MG63 (cell line): Measurements from ENCODE around the gene DENND11. TPM values are rescaled to one million over a fixed set of nuclear protein-coding genes. Genes with fewer than 3 reads are reported as not detected.

ENCODE experiments used
- DNase-seq: peaks from one replicate; pipeline ENCODE4 v3.0.0-alpha.2; 2020
- H3K27me3 ChIP-seq: fragments of 250-450 bp; sonication (Bioruptor Pico); 2 replicates; pipeline ENCODE4 v1.5.1; 2020; ENCODE audit warnings: mild to moderate bottlenecking, moderate library complexity
- H3K36me3 ChIP-seq: fragments of 250-450 bp; sonication (Bioruptor Pico); 2 replicates; pipeline ENCODE4 v1.5.1; 2020; ENCODE audit warnings: mild to moderate bottlenecking, moderate library complexity
- H3K4me3 ChIP-seq: fragments of 250-450 bp; sonication (Bioruptor Pico); 2 replicates; pipeline ENCODE4 v1.5.1; 2020; ENCODE audit warnings: mild to moderate bottlenecking, moderate library complexity
- H3K9me3 ChIP-seq: fragments of 250-450 bp; sonication (Bioruptor Pico); 2 replicates; pipeline ENCODE4 v1.5.1; 2020; ENCODE audit warnings: mild to moderate bottlenecking, moderate library complexity
- total RNA-seq: library from RNA; depleted of rRNA; stranded (reverse); fragments of >200 nt; shearing (Covaris generic); gene quantifications from 2 replicates; pipeline ENCODE4 v1.2.3, GENCODE V29; 2014; ENCODE audit warnings: low replicate concordance; rRNA removed

DENND11 gene
- total RNA-seq, 1 experiment from 2014 or later = 2.1 TPM

- no peak overlapping the region for H3K4me3 ChIP-seq
- H3K27me3 ChIP-seq = no peaks in the 10 kb centered on the region
- no peaks in the 10 kb centered on the region for H3K36me3 ChIP-seq
- no peaks in the 10 kb centered on the region for H3K9me3 ChIP-seq
- DNase-seq = no peak
These were observed 30.1 kb downstream of the DENND11 start for GRCh38 chr7:141671705-141672496.

GRCh38 chr7:141668853-141669252 is 33.1 kb downstream of the DENND11 start:
- no peaks in the 10 kb centered on the region for H3K27me3 ChIP-seq
- H3K4me3 ChIP-seq = no peak overlapping the region
- no peaks in the 10 kb centered on the region for H3K9me3 ChIP-seq
- DNase-seq = no peak
- H3K36me3 ChIP-seq = no peaks in the 10 kb centered on the region

GRCh38 chr7:141666071-141666470 is 35.9 kb downstream of the DENND11 start:
- H3K9me3 ChIP-seq = no peaks in the 10 kb centered on the region
- H3K36me3 ChIP-seq = no peaks in the 10 kb centered on the region
- H3K4me3 ChIP-seq = no peak overlapping the region
- no peaks in the 10 kb centered on the region for H3K27me3 ChIP-seq
- DNase-seq = no peak

GRCh38 chr7:141665208-141666035 is 36.5 kb downstream of the DENND11 start:
- DNase-seq = no peak
- Histone ChIP-seq H3K4me3 (no peak overlapping the region), H3K27me3 (no peaks in the 10 kb centered on the region), H3K36me3 (no peaks in the 10 kb centered on the region), H3K9me3 (no peaks in the 10 kb centered on the region)

- Histone ChIP-seq H3K9me3 (no peaks in the 10 kb centered on the region), H3K36me3 (no peaks in the 10 kb centered on the region), H3K4me3 (no peak overlapping the region), H3K27me3 (no peaks in the 10 kb centered on the region)
- no peak for DNase-seq
These were observed 37.5 kb downstream of the DENND11 start for GRCh38 chr7:141664450-141664849.

DNA sequence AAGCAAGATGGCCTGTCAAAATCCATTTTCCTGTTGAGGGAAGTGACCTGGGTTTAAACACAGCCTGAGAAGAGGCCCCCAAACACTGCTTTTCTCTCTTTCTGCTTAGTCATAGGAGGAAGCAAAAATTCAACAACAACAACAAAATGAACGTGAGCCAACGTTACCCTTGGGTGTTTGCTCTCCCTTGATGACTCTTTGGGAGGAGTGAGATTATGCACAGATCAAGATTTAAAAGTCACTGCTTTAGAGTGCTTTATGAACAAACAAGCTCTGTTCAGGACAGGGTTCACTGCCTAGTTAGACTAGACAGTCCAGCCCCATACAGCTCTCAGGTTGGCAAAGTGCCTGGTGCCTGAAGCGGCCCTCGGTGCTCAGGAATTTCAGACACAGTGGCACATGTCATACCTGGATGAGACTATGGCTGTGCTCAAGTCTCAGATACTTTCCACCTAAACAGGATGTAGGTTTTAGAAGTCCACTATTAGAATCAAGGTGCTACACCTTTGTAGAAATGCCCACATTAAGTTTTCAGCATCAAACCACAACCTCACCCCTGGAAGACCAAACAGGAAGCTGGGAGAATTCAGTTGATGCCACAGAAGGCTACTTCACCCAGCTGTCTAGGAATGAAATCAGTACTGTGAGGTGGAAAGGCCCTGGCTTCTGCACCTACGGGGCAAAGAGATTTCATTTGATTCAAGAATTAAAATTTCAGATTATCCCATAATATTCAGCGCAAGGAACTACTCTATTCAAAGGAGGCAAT is 38.7 kb downstream of the DENND11 start:
- H3K36me3 ChIP-seq = no peaks in the 10 kb centered on the region
- H3K9me3 ChIP-seq = no peaks in the 10 kb centered on the region
- DNase-seq = no peak
- H3K4me3 ChIP-seq = no peak overlapping the region
- no peaks in the 10 kb centered on the region for H3K27me3 ChIP-seq

GRCh38 chr7:141660259-141660658 is 41.7 kb downstream of the DENND11 start:
- no peak overlapping the region for H3K4me3 ChIP-seq
- H3K9me3 ChIP-seq = no peaks in the 10 kb centered on the region
- DNase-seq = no peak
- H3K27me3 ChIP-seq = no peaks in the 10 kb centered on the region
- no peaks in the 10 kb centered on the region; the same call in 1 of the 2 replicates for H3K36me3 ChIP-seq

GRCh38 chr7:141659501-141659900 is 42.5 kb downstream of the DENND11 start:
- H3K36me3 ChIP-seq = no peaks in the 10 kb centered on the region; the same call in 1 of the 2 replicates
- H3K27me3 ChIP-seq = no peaks in the 10 kb centered on the region
- no peaks in the 10 kb centered on the region for H3K9me3 ChIP-seq
- no peak overlapping the region for H3K4me3 ChIP-seq
- no peak for DNase-seq

DNA sequence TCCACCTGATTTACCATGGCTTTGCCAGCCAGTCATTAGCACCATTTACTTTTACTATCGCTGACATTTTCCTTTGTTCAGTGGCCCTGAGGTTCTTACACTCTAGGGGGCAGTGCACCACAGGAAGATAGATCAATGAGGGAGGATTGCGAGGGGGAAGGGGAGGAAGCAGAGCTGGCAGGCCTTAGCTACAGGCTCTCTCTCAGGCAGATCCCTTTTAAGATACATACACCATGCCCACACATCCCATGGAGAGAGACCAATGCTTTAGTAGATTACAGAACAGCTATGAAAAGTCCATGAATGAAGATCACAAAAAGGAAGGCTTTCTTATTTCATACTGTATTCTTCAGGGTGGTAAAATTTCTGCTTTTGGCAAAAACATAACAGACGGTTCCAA is 47.4 kb downstream of the DENND11 start:
- Histone ChIP-seq H3K9me3 (no peaks in the 10 kb centered on the region), H3K36me3 (peaks cover 6% of the 10 kb centered on the region)

GRCh38 chr7:141652691-141653090 is 49.3 kb downstream of the DENND11 start:
- Histone ChIP-seq H3K27me3 (no peaks in the 10 kb centered on the region), H3K9me3 (no peaks in the 10 kb centered on the region), H3K4me3 (no peak overlapping the region), H3K36me3 (peaks cover 7% of the 10 kb centered on the region)
- DNase-seq = no peak

More for the DNA sequence above, 47.4 kb downstream of the DENND11 start:
- peak; percentile 21 for DNase-seq
- H3K4me3 ChIP-seq = no peak overlapping the region
- H3K27me3 ChIP-seq = no peaks in the 10 kb centered on the region

Other genes starting within 250 kb of the DENND11 start
- gene AGK, start 150.8 kb downstream of the DENND11 start, total RNA-seq = 18.0 and 23.3 TPM in 2 replicates
- gene WEE2, start 6.2 kb upstream of the DENND11 start, total RNA-seq = not detected in 2 replicates
- 135 and 212 TPM in 2 replicates for gene SSBP1, start 36.2 kb upstream of the DENND11 start, total RNA-seq
- gene TAS2R3, start 61.9 kb upstream of the DENND11 start, total RNA-seq = not detected in 2 replicates
- gene TAS2R4, start 74.5 kb upstream of the DENND11 start, total RNA-seq = not detected in 2 replicates
- not detected in 2 replicates for gene TAS2R5, start 88.1 kb upstream of the DENND11 start, total RNA-seq
- not detected in 2 replicates for gene PRSS37, start 139.3 kb upstream of the DENND11 start, total RNA-seq
- not detected in 2 replicates for gene OR9A4, start 214.2 kb upstream of the DENND11 start, total RNA-seq
- gene CLEC5A, start 244.8 kb upstream of the DENND11 start, total RNA-seq = not detected in 2 replicates